Measurements from ENCODE around the gene COX7B2. TPM values are rescaled to one million over a fixed set of nuclear protein-coding genes. Genes with fewer than 3 reads are reported as not detected.

Gene COX7B2
- total and polyA plus RNA-seq, 2 of the 4 experiments (the other 2 are of a cell fraction): not detected

- Histone ChIP-seq H4K20me1 (ENCODE audit: insufficient read depth, low read length) (no peaks in the 10 kb centered on the region), H4K91ac (ENCODE audit: insufficient read depth, low read depth, low read length) (no peak overlapping the region), H3K9me1 (ENCODE audit: insufficient read depth, low read length) (no peaks in the 10 kb centered on the region), H3K79me1 (ENCODE audit: low read depth in 1 of 2, low read length in 2 of 2) (no peaks in the 10 kb centered on the region), H3K27ac (ENCODE audit: insufficient read depth, low read length) (no peak overlapping the region), H3K14ac (replicated peaks; ENCODE audit: low read depth, low read length) (no peak overlapping the region), H3K9me3 (ENCODE audit: control insufficient read depth, insufficient read depth, low read length) (no peaks in the 10 kb centered on the region), H2BK5ac (ENCODE audit: low read depth, low read length, poor library complexity, severe bottlenecking) (no peak overlapping the region), H2AFZ (replicated peaks; ENCODE audit: low read length, poor library complexity) (no peak overlapping the region), H3K56ac (ENCODE audit: extremely low read depth, insufficient read depth, low read length) (no peak overlapping the region), H3K9ac (ENCODE audit: low read depth, low read length) (no peak overlapping the region), H4K8ac (ENCODE audit: low read depth in 2 of 2, low read length in 2 of 2) (no peak overlapping the region), H3K4me3 (ENCODE audit: insufficient read depth, low read depth, low read length) (no peak overlapping the region), H3K36me3 (ENCODE audit: control insufficient read depth, insufficient read depth, low read length) (no peaks in the 10 kb centered on the region), H4K5ac (ENCODE audit: low read depth, low read length) (no peak overlapping the region), H2AK9ac (replicated peaks; ENCODE audit: low read depth, low read length, poor library complexity) (no peak overlapping the region), H2AK5ac (ENCODE audit: low read depth, low read length) (no peak overlapping the region), H3K4me1 (ENCODE audit: control insufficient read depth, insufficient read depth, low read length) (no peaks in the 10 kb centered on the region), H3K23ac (ENCODE audit: low read depth, low read length) (no peak overlapping the region), H3K27me3 (ENCODE audit: control insufficient read depth, insufficient read depth, low read length) (no peaks in the 10 kb centered on the region; the same call in 1 of the 2 replicates), H2BK120ac (ENCODE audit: low read depth, low read length) (no peak overlapping the region), H2BK20ac (ENCODE audit: low read depth, low read length) (no peak overlapping the region), H3K4me2 (ENCODE audit: low read depth, low read length) (no peak overlapping the region), H2BK15ac (ENCODE audit: low read depth, low read length) (no peak overlapping the region), H3K18ac (ENCODE audit: low read depth, low read length) (no peak overlapping the region), H3K4ac (ENCODE audit: low read depth, low read length) (no peak overlapping the region)
- in situ Hi-C loops (cut with MboI; ENCODE audit: low sequenced_read_pairs): loop anchor here (10.0 kb wide), 1 partner anchor 535 kb away; no protein-coding TSS in a partner anchor
- dilution Hi-C loops (cut with HindIII; ENCODE audit: low sequenced_read_pairs, unreplicated experiment): no loop called here
- intact Hi-C loops (cut with micrococcal nuclease): no loop called here
- DNase-seq (no peak), ATAC-seq (ENCODE audit: low read depth) (no peak)
- no TSS peak for BruUV-seq (replicated peaks)
- ChIA-PET POLR2A (ENCODE audit: unreplicated experiment) (no interaction called here), CTCF (no interaction called here)
- no CpG with 5 or more reads among the region's 1 CpG for WGBS, 2 experiments (ENCODE audit: extremely low coverage in 2 of 2, insufficient read length in 1 of 2)
- TF ChIP-seq USF2 (IDR thresholded peaks at IDR 0.05; ENCODE audit: low read depth, low read length) (no peak), NFE2L2 (IDR thresholded peaks at IDR 0.05; ENCODE audit: low read depth, low read length) (no peak), FOS (IDR thresholded peaks at IDR 0.05; ENCODE audit: low read depth, low read length) (no peak), CEBPB (IDR thresholded peaks at IDR 0.05; ENCODE audit: low read depth, low read length) (no peak), MAFK (IDR thresholded peaks at IDR 0.05; ENCODE audit: low read depth, low read length) (no peak), RFX5 (IDR thresholded peaks at IDR 0.05; ENCODE audit: low read depth, low read length) (no peak), MAZ (IDR thresholded peaks at IDR 0.05; ENCODE audit: borderline replicate concordance, low read depth, low read length) (no peak), POLR2A (IDR thresholded peaks at IDR 0.05; ENCODE audit: low read depth, low read length) (no peak), CHD1 (IDR thresholded peaks at IDR 0.05; ENCODE audit: low read depth, low read length) (no peak), MXI1 (IDR thresholded peaks at IDR 0.05; ENCODE audit: borderline replicate concordance, low read depth, low read length) (no peak), RAD21 (IDR thresholded peaks at IDR 0.05; ENCODE audit: low read length) (no peak), RCOR1 (IDR thresholded peaks at IDR 0.05; ENCODE audit: insufficient replicate concordance, low read length) (no peak), BHLHE40 (IDR thresholded peaks at IDR 0.05; ENCODE audit: low read depth, low read length) (no peak), SMC3 (IDR thresholded peaks at IDR 0.05; ENCODE audit: low read depth, low read length) (no peak), CTCF (conservative IDR thresholded peaks at IDR 0.05; ENCODE audit: low read depth, low read length) (no peak)
Measured at GRCh38 chr4:46850026-46850425, 59.0 kb downstream of the COX7B2 start.

All from IMR-90 (cell line).